HepG2 (cell line): ENCODE measurements around the gene TRIM4. TPM values are rescaled to one million over a fixed set of nuclear protein-coding genes. Genes with fewer than 3 reads are reported as not detected.

ENCODE experiments used
- ATAC-seq: fragments of 200-7000 bp; cut with Tn5 transposase; 3 replicates; pipeline ENCODE4 v1.9.1; 2020; ENCODE audit warnings: mild to moderate bottlenecking, moderate library complexity
- BruUV-seq: library from RNA; stranded (reverse); fragments of 400-500 nt; replicated peaks from 2 replicates; lab custom pipeline; 2021; lab: Mats Ljungman, UMichigan
- CTCF ChIA-PET: fragments of 300-600 bp; formaldehyde crosslinking; extraction: SDS; loops from one replicate; lab custom pipeline; 2021; ENCODE audit warnings: low total read pairs, inconsistent platforms, low intra/inter-chr PET ratio; lab: Yijun Ruan, JAX
- POLR2A ChIA-PET: fragments of 350-600 bp; sonication (Branson Sonifier 250); formaldehyde crosslinking; loops from one replicate; lab custom pipeline; 2020; ENCODE audit warnings: antibody characterized with exemption, inconsistent platforms; lab: Yijun Ruan, JAX
- DNase-seq: peaks from one replicate; pipeline ENCODE4 v3.0.0-alpha.2; 2015; ENCODE audit warnings: low spot score
- FAIRE-seq: peaks from 3 replicates; lab custom pipeline; 2011; peaks lifted over from hg19 to GRCh38; lab: Jason Lieb, UNC
- H2AFZ ChIP-seq: one replicate; pipeline ENCODE4 v1.6.1; 2011; ENCODE audit warnings: low read length, inconsistent platforms
- H3K27ac ChIP-seq: fragments of 300-600 bp; 3 replicates; pipeline ENCODE4 v1.8.0; 2011; ENCODE audit warnings: mixed run types, mild to moderate bottlenecking, mixed read lengths, low read length, inconsistent platforms; ENCODE audit not compliant: insufficient read depth; ENCODE audit errors: extremely low read length
- H3K27me3 ChIP-seq, 2 experiments: fragments of 200-600 bp in 1 of 2; 2 replicates in 1 of 2; 3 replicates in 1 of 2; pipeline versions ENCODE4 v1.6.0 to v1.8.0; 2011; ENCODE audit warnings: low read length in 2 of 2, mild to moderate bottlenecking in 2 of 2, moderate library complexity in 2 of 2, inconsistent platforms in 1 of 2; ENCODE audit not compliant: insufficient read depth in 2 of 2, control insufficient read depth in 1 of 2
- H3K36me3 ChIP-seq, 2 experiments: fragments of 200-600 bp in 1 of 2; replicated peaks in 1 of 2; 2 replicates in 1 of 2; 3 replicates in 1 of 2; pipeline versions ENCODE4 v1.5.1 to v1.8.0; 2011; ENCODE audit warnings: low read length in 2 of 2, inconsistent platforms in 1 of 2; ENCODE audit not compliant: insufficient read depth in 2 of 2, control insufficient read depth in 1 of 2
- H3K4me1 ChIP-seq: 2 replicates; pipeline ENCODE4 v1.5.1; 2012; ENCODE audit warnings: low read length, inconsistent platforms; ENCODE audit not compliant: insufficient read depth
- H3K4me2 ChIP-seq: 2 replicates; pipeline ENCODE4 v1.6.0; 2011; ENCODE audit warnings: low read depth, low read length, inconsistent platforms
- H3K4me3 ChIP-seq, 3 experiments: fragments of 200-600 bp in 1 of 3; sonication (generic), shearing (Covaris generic) in 1 of 3; replicated peaks in 1 of 3; 2 replicates each; pipeline ENCODE4 v1.5.1; 2011 to 2016; ENCODE audit warnings: low read length in 3 of 3, inconsistent platforms in 2 of 3, low read depth in 2 of 3, mild to moderate bottlenecking in 2 of 3, control low read depth in 1 of 3, mixed read lengths in 1 of 3; ENCODE audit not compliant: insufficient read depth in 1 of 3
- H3K79me2 ChIP-seq: one replicate; pipeline ENCODE4 v1.6.1; 2011; ENCODE audit warnings: low read length, inconsistent platforms; ENCODE audit not compliant: insufficient read depth
- H3K9ac ChIP-seq: 2 replicates; pipeline ENCODE4 v1.6.0; 2011; ENCODE audit warnings: mild to moderate bottlenecking, low read depth, low read length, inconsistent platforms; ENCODE audit not compliant: insufficient read depth
- H3K9me3 ChIP-seq: 2 replicates; pipeline ENCODE4 v1.5.1; 2012; ENCODE audit warnings: mild to moderate bottlenecking, low read length
- H4K20me1 ChIP-seq: 2 replicates; pipeline ENCODE4 v1.6.0; 2011; ENCODE audit warnings: inconsistent platforms, mild to moderate bottlenecking, low read length, moderate library complexity; ENCODE audit not compliant: insufficient read depth
- ELF1 ChIP-seq: sonication (generic); formaldehyde crosslinking; IDR thresholded peaks from 2 replicates; pipeline ENCODE4 v1.4.0; 2020; ENCODE audit warnings: missing genetic modification reagents
- KDM2A ChIP-seq: sonication (generic); formaldehyde crosslinking; IDR thresholded peaks from 2 replicates; pipeline ENCODE4 v1.4.0; 2020; ENCODE audit warnings: low read depth, missing genetic modification reagents, borderline replicate concordance
- ONECUT2 ChIP-seq: sonication (generic); formaldehyde crosslinking; IDR thresholded peaks from 2 replicates; pipeline ENCODE4 v1.4.0; 2020; ENCODE audit warnings: missing genetic modification reagents
- POLR2G ChIP-seq: fragments of 200-400 bp; formaldehyde crosslinking; IDR thresholded peaks from 2 replicates; pipeline ENCODE4 v1.6.1; 2018; ENCODE audit warnings: mild to moderate bottlenecking, low read depth, low read length, moderate library complexity
- ZNF121 ChIP-seq: sonication (generic); formaldehyde crosslinking; IDR thresholded peaks from 2 replicates; pipeline ENCODE4 v1.5.0; 2020; ENCODE audit warnings: mild to moderate bottlenecking, missing genetic modification reagents
- ZNF3 ChIP-seq: IDR thresholded peaks from 2 replicates; pipeline ENCODE4 v1.7.0; 2017; ENCODE audit warnings: inconsistent platforms
- WGBS: methylation state at CpG from one replicate; pipeline ENCODE4 v1.1.6; 2017; ENCODE audit warnings: low lambda C conversion rate; 5-methylcytosine and 5-hydroxymethylcytosine counted together
- in situ Hi-C: cut with HindIII; loops from 2 replicates; pipeline ENCODE4 v1.10.0; 2017; ENCODE audit warnings: low pct_unique_long_range_greater_than_20kb; ENCODE audit not compliant: extremely low pct_ligation_motif_present
- intact Hi-C: fragments of 100-400 bp; cut with micrococcal nuclease; formaldehyde crosslinking; loops from one replicate; pipeline ENCODE4 v1.10.0; 2022; ENCODE audit not compliant: unreplicated experiment
- polyA plus RNA-seq, 8 experiments: library from polyadenylated mRNA; depleted of rRNA in 3 of 8; stranded (reverse) in 7 of 8; unstranded in 1 of 8; fragments of >200 nt; fragmentation: Illumina TruSeq in 4 of 8; extraction: Trizol in 4 of 8; gene quantifications; 2 replicates each; pipeline versions ENCODE4 v1.2.1 to v1.2.3, GENCODE V29; 2011 to 2016; ENCODE audit warnings: low read depth in 4 of 8, missing spikeins in 1 of 8, mixed read lengths in 1 of 8; ENCODE audit not compliant: insufficient read depth in 1 of 8
- total RNA-seq, 5 experiments: library from RNA; depleted of rRNA; stranded (reverse); fragments of >200 nt; fragmentation: Illumina TruSeq; extraction: Trizol; gene quantifications; 2 replicates each; pipeline ENCODE4 v1.2.3, GENCODE V29; 2016; ENCODE audit warnings: low read depth in 1 of 5

Gene TRIM4
- total and polyA plus RNA-seq, 2 of the 13 experiments (the other 11 are each of a cell fraction or from before 2014, with no cell fraction given) = 17.6 to 21.7 TPM

GRCh38 chr7:99899830-99900519, 19.4 kb downstream of the TRIM4 start (continued):
- TF ChIP-seq ZNF121 (CRISPR knock-in tag) (peak; percentile 64; the same call in 1 of the 2 replicates), ZNF3 (peak; percentile 35; the same call in 1 of the 2 replicates)

- POLR2A ChIA-PET = no interaction called here
- peaks cover 9 to 34% of the 10 kb centered on the region in 2 experiments for H3K36me3 ChIP-seq
- ATAC-seq = no peak; the same call in 1 of the 3 replicates
- TF ChIP-seq ONECUT2 (CRISPR knock-in tag) (no peak), POLR2G (0 out of 2 replicates have a peak, but pooled peaks have one; percentile 8)
- no peaks in the 10 kb centered on the region for H3K9me3 ChIP-seq
- 93% methylated on average over 3 of the region's 3 CpGs for WGBS
- DNase-seq = no peak
- H3K27me3 ChIP-seq = no peaks in the 10 kb centered on the region
- no peaks in the 10 kb centered on the region for H3K4me1 ChIP-seq
- FAIRE-seq = no peak
- H3K9ac ChIP-seq = no peak overlapping the region
- H3K4me2 ChIP-seq = no peak overlapping the region
- BruUV-seq = no TSS peak
- H4K20me1 ChIP-seq = no peaks in the 10 kb centered on the region
- no peaks in the 10 kb centered on the region for H3K79me2 ChIP-seq
- CTCF ChIA-PET = no interaction called here
- in situ Hi-C loops = no loop called here
- intact Hi-C loops = no loop called here
- no peak overlapping the region for H2AFZ ChIP-seq
- H3K27ac ChIP-seq = no peak overlapping the region
- no peak overlapping the region for H3K4me3 ChIP-seq
Measured at GRCh38 chr7:99898836-99899235, 20.5 kb downstream of the TRIM4 start.

GRCh38 chr7:99898023-99898357, 21.3 kb downstream of the TRIM4 start:
- no peaks in the 10 kb centered on the region for H3K79me2 ChIP-seq
- H3K4me1 ChIP-seq = no peaks in the 10 kb centered on the region
- FAIRE-seq (no peak), DNase-seq (no peak), ATAC-seq (peak; percentile 31)
- no peak overlapping the region for H3K4me2 ChIP-seq
- ChIA-PET POLR2A (no interaction called here), CTCF (no interaction called here)
- H3K9ac ChIP-seq = no peak overlapping the region
- peaks cover 3 to 26% of the 10 kb centered on the region in 2 experiments for H3K36me3 ChIP-seq
- in situ Hi-C loops = no loop called here
- intact Hi-C loops = no loop called here
- TF ChIP-seq KDM2A (CRISPR knock-in tag) = 0 out of 2 replicates have a peak, but pooled peaks have one; percentile 42
- TF ChIP-seq ELF1 (CRISPR knock-in tag) = no peak
- no peak overlapping the region for H2AFZ ChIP-seq
- 86% methylated on average over 2 of the region's 2 CpGs for WGBS
- H3K27me3 ChIP-seq = no peaks in the 10 kb centered on the region
- BruUV-seq = no TSS peak
- no peaks in the 10 kb centered on the region for H3K9me3 ChIP-seq
- no peak overlapping the region for H3K4me3 ChIP-seq
- H3K27ac ChIP-seq = no peak overlapping the region
- no peaks in the 10 kb centered on the region for H4K20me1 ChIP-seq
